ENCODE data around the gene TMEM128. TPM values are rescaled to one million over a fixed set of nuclear protein-coding genes. Genes with fewer than 3 reads are reported as not detected.
"Not testable (repeated sequence)": the region's sequence is repeated elsewhere in the genome, so short reads cannot be mapped to it uniquely, and the experiment has no call there.

TMEM128 gene
- total RNA-seq, 4 donors from 2014 or later = 9.4 to 27.3 (median 15.3) TPM

- TF ChIP-seq CTCF (IDR thresholded peaks at IDR 0.05) = no peak
- ATAC-seq (ENCODE audit: low FRiP score) (no peak), DNase-seq (ENCODE audit: low spot score) (no peak)
Measured at GRCh38 chr4:4216648-4217047, 31.4 kb downstream of the TMEM128 start.

- ATAC-seq (ENCODE audit: low FRiP score); DNase-seq (ENCODE audit: low spot score): not testable (repeated sequence)
Measured at GRCh38 chr4:4213674-4214073, 34.3 kb downstream of the TMEM128 start.

- no peak for ATAC-seq (ENCODE audit: low FRiP score)
- no peak for TF ChIP-seq CTCF (IDR thresholded peaks at IDR 0.05)
- DNase-seq (ENCODE audit: low spot score) = no peak
Measured at GRCh38 chr4:4206204-4206603, 41.8 kb downstream of the TMEM128 start.

GRCh38 chr4:4204401-4204745, 43.6 kb downstream of the TMEM128 start:
- no peak for TF ChIP-seq CTCF (IDR thresholded peaks at IDR 0.05)
- ATAC-seq (ENCODE audit: low FRiP score) (no peak), DNase-seq (ENCODE audit: low spot score) (no peak)

- ATAC-seq (ENCODE audit: low FRiP score) (no peak), DNase-seq (ENCODE audit: low spot score) (no peak)
- TF ChIP-seq CTCF (IDR thresholded peaks at IDR 0.05) = no peak
Measured at GRCh38 chr4:4203688-4204400, 44.2 kb downstream of the TMEM128 start.

GRCh38 chr4:4202510-4202909, 45.5 kb downstream of the TMEM128 start:
- TF ChIP-seq CTCF (IDR thresholded peaks at IDR 0.05) = no peak
- DNase-seq (ENCODE audit: low spot score) = no peak
- no peak for ATAC-seq (ENCODE audit: low FRiP score)

- no peak for ATAC-seq (ENCODE audit: low FRiP score)
- DNase-seq (ENCODE audit: low spot score) = no peak
- TF ChIP-seq CTCF (IDR thresholded peaks at IDR 0.05) = no peak
Measured at GRCh38 chr4:4200624-4201023, 47.4 kb downstream of the TMEM128 start.
